Fibroblast of mammary gland (primary cell): ENCODE data around the gene MCF2L.
"Not testable (repeated sequence)": the region's sequence is repeated elsewhere in the genome, so short reads cannot be mapped to it uniquely, and the experiment has no call there.

Experiments
- DNase-seq: peaks from one replicate; pipeline ENCODE4 v3.0.0-alpha.2; 2010; ENCODE audit warnings: low read depth
- H3K4me3 ChIP-seq: 2 replicates; pipeline ENCODE4 v1.5.1; 2011; ENCODE audit warnings: low read depth, mild to moderate bottlenecking, low read length, moderate library complexity; ENCODE audit not compliant: control insufficient read depth
- TF ChIP-seq, protein P1 (sequence below): conservative IDR thresholded peaks from 2 replicates; pipeline ENCODE4 v1.5.1; 2011; ENCODE audit warnings: low read depth, low read length, inconsistent platforms; ENCODE audit not compliant: control insufficient read depth, insufficient read depth

The MCF2L gene

GRCh38 chr13:113095146-113096051 lies 126.4 kb downstream of the MCF2L start:
- TF ChIP-seq, protein P1, sequence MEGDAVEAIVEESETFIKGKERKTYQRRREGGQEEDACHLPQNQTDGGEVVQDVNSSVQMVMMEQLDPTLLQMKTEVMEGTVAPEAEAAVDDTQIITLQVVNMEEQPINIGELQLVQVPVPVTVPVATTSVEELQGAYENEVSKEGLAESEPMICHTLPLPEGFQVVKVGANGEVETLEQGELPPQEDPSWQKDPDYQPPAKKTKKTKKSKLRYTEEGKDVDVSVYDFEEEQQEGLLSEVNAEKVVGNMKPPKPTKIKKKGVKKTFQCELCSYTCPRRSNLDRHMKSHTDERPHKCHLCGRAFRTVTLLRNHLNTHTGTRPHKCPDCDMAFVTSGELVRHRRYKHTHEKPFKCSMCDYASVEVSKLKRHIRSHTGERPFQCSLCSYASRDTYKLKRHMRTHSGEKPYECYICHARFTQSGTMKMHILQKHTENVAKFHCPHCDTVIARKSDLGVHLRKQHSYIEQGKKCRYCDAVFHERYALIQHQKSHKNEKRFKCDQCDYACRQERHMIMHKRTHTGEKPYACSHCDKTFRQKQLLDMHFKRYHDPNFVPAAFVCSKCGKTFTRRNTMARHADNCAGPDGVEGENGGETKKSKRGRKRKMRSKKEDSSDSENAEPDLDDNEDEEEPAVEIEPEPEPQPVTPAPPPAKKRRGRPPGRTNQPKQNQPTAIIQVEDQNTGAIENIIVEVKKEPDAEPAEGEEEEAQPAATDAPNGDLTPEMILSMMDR: no peak
- no peak for DNase-seq
- no peak overlapping the region for H3K4me3 ChIP-seq

- TF ChIP-seq, protein P1: no peak
- no peak overlapping the region for H3K4me3 ChIP-seq
- DNase-seq: no peak
Measured at GRCh38 chr13:113096052-113096744, 127.2 kb downstream of the MCF2L start.

GRCh38 chr13:113096745-113097305 lies 127.8 kb downstream of the MCF2L start:
- TF ChIP-seq, protein P1: no peak
- DNase-seq: no peak
- no peak overlapping the region for H3K4me3 ChIP-seq

GRCh38 chr13:113097651-113098050 lies 128.6 kb downstream of the MCF2L start:
- TF ChIP-seq, protein P1: no peak
- DNase-seq: no peak
- no peak overlapping the region for H3K4me3 ChIP-seq

DNA sequence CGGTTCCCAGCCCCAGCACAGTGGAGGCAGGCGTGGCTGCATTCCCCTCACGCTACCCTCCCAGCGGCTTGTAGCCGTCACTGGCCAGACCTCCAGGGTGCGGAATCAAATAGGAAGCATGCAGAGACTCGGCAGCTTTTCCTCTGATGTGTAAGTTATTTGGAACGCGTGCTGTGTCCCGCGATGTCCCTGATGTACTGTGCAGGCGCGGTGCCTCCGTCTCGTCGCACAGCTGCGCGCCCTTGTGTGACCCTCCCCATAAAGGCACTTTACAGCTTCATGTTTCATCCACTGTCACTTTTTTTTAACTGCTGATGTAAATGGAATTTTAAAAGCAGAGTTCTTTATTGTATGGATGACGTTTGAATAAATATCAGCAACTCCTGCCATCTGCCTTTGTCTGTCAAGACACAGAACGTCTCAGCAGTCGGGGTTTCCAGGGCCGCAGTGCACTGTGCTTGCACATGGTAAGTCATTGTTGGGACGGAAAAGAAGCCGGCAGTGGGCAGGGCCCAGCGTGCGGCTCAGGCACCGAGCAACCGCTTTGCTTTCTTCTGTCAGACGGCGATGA lies 129.2 kb downstream of the MCF2L start:
- TF ChIP-seq, protein P1: no peak
- no peak overlapping the region for H3K4me3 ChIP-seq
- DNase-seq: no peak

- TF ChIP-seq, protein P1: no peak
- no peak overlapping the region for H3K4me3 ChIP-seq
- no peak for DNase-seq
Measured at GRCh38 chr13:113099142-113099541, 130.1 kb downstream of the MCF2L start.

- not testable (repeated sequence) for H3K4me3 ChIP-seq, DNase-seq
Measured at GRCh38 chr13:113102302-113102701, 133.3 kb downstream of the MCF2L start.
